Activated CD8-positive, alpha-beta T cell treated with anti-CD3 and anti-CD28 coated beads for 36 hours (primary cell): Measurements from ENCODE around the gene TMEM244. TPM values are rescaled to one million over a fixed set of nuclear protein-coding genes. Genes with fewer than 3 reads are reported as not detected.
"Not testable (repeated sequence)": the region's sequence is repeated elsewhere in the genome, so short reads cannot be mapped to it uniquely, and the experiment has no call there.

ENCODE experiments used
- ATAC-seq: fragments of 200-7000 bp; cut with Tn5 transposase; one replicate; pipeline ENCODE4 v1.10.0; 2021; ENCODE audit warnings: mild to moderate bottlenecking, moderate library complexity
- CTCF ChIA-PET: fragments of 350-600 bp; sonication (Branson Sonifier 250); formaldehyde crosslinking; loops from one replicate; lab custom pipeline; 2021; ENCODE audit warnings: antibody characterized with exemption; lab: Charles Lee
- POLR2A ChIA-PET: fragments of 350-600 bp; sonication (Branson Sonifier 250); formaldehyde crosslinking; loops from one replicate; lab custom pipeline; 2021; ENCODE audit warnings: antibody characterized with exemption; lab: Charles Lee
- DNase-seq: peaks from one replicate; pipeline ENCODE4 v3.0.0-alpha.2; 2020
- H3K27ac Mint-ChIP-seq: one replicate; pipeline ENCODE4 v1.8.0; 2021; ENCODE audit warnings: mild to moderate bottlenecking, mixed read lengths
- H3K27me3 Mint-ChIP-seq: one replicate; pipeline ENCODE4 v1.8.0; 2021; ENCODE audit warnings: mixed read lengths
- H3K36me3 Mint-ChIP-seq: one replicate; pipeline ENCODE4 v1.8.0; 2021; ENCODE audit warnings: low read depth, mixed read lengths
- H3K4me1 Mint-ChIP-seq: one replicate; pipeline ENCODE4 v1.8.0; 2021; ENCODE audit warnings: low read depth, mixed read lengths
- H3K4me3 Mint-ChIP-seq: one replicate; pipeline ENCODE4 v1.8.0; 2021; ENCODE audit warnings: mild to moderate bottlenecking, moderate library complexity, mixed read lengths
- H3K9me3 Mint-ChIP-seq: one replicate; pipeline ENCODE4 v1.8.0; 2021; ENCODE audit warnings: mixed read lengths
- CTCF ChIP-seq: fragments of 200-600 bp; IDR thresholded peaks from one replicate; pipeline ENCODE4 v1.8.0; 2022; ENCODE audit warnings: antibody characterized with exemption, mild to moderate bottlenecking
- intact Hi-C: fragments of 100-400 bp; cut with micrococcal nuclease; formaldehyde crosslinking; loops from one replicate; pipeline ENCODE4 v1.10.0; 2022
- total RNA-seq, 2 experiments: library from RNA; stranded (reverse); gene quantifications; one replicate each; pipeline ENCODE4 v1.2.3, GENCODE V29; 2021

The TMEM244 gene
- total RNA-seq, 2 experiments from 2014 or later, result 0.54 TPM; not detected in 1

DNA sequence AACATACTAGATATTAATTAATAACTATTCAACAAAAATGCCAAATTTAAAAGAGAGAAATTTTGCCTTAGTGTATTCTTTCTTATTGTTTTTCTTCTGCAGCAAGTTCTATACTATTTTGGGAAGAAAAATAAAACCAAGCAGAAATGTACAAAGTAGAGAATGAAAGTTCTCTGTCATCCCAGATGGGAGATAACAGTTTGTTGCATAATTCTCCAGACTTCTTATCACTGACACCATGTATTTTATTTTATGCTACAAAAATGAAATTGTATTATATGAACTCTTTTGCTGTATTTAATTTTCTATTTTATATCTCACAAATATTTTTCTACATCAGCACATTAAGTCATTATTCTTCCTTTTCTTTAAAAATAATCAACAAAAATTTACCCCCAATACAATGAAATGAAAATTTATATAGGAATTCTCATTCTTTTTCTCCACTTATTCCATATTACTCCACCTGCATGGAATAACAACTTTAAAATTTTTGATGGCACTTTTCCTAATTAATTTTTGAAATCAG is 18.2 kb downstream of the TMEM244 start:
- Mint-ChIP-seq H3K36me3 (no peaks in the 10 kb centered on the region), H3K4me1 (no peaks in the 10 kb centered on the region), H3K27ac (no peak overlapping the region), H3K4me3 (no peak overlapping the region), H3K9me3 (no peaks in the 10 kb centered on the region), H3K27me3 (peaks cover 6% of the 10 kb centered on the region)
- ChIA-PET CTCF (no interaction called here), POLR2A (no interaction called here)
- intact Hi-C loops, result no loop called here
- no peak for DNase-seq
- no peak for ATAC-seq
- no peak for TF ChIP-seq CTCF

DNA sequence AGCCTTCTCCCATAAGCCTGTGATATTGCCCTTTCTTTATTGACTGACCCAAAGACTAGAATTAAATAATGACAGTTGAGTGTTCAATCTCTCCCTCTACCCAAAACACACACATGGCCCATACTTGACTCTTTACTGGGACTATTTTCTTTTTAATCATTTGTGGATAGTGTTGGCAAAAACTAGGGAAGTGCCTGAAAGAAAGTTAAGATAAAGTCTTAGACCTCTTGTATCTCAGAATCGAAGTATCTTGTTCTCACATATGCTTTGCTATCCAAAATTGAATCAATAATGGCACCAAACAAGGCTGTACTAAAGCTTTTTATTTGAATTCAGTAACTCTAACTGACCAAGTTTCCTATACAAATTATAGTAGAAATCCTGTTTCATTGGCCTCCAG is 19.0 kb downstream of the TMEM244 start:
- DNase-seq, result no peak
- intact Hi-C loops, result no loop called here
- POLR2A ChIA-PET, result no interaction called here
- Mint-ChIP-seq H3K9me3 (no peaks in the 10 kb centered on the region), H3K36me3 (no peaks in the 10 kb centered on the region), H3K27me3 (peaks cover 6% of the 10 kb centered on the region), H3K4me3 (no peak overlapping the region), H3K4me1 (no peaks in the 10 kb centered on the region), H3K27ac (no peak overlapping the region)
- TF ChIP-seq CTCF, result no peak
- no peak for ATAC-seq
- CTCF ChIA-PET, result no interaction called here

GRCh38 chr6:129839562-129839961 is 21.6 kb downstream of the TMEM244 start:
- H3K9me3 Mint-ChIP-seq, POLR2A ChIA-PET, DNase-seq, H3K27ac Mint-ChIP-seq, ATAC-seq, H3K4me1 Mint-ChIP-seq, intact Hi-C loops, H3K36me3 Mint-ChIP-seq, H3K4me3 Mint-ChIP-seq, H3K27me3 Mint-ChIP-seq: not testable (repeated sequence)
- CTCF ChIA-PET, result interaction anchor here (1.3 kb wide), 1 partner anchor 15 kb away, joined by 3 read pairs; no protein-coding TSS in a partner anchor

DNA sequence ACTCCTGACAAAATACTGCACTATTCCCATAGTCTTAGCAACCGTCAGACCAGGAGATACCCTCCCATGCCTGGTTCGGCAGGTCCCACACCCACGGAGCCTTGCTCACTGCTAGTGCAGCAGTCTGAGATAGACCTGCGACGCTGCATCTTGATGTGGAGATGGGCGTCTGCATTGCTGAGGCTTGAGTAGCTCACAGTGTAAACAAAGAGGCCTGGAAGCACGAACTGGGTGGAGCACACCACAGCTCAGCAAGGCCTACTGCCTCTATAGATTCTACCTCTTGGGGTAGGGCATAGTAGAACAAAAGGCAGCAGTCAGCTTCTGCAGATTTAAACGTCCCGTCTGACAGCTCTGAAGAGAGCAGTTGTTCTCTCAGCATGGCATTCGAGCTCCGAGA is 25.4 kb downstream of the TMEM244 start:
- ChIA-PET POLR2A (no interaction called here), CTCF (interaction anchor here (1.4 kb wide), 1 partner anchor 17 kb away, joined by 4 read pairs; no protein-coding TSS in a partner anchor)
- ATAC-seq, result no peak
- no peak for TF ChIP-seq CTCF
- no peaks in the 10 kb centered on the region for H3K9me3 Mint-ChIP-seq
- H3K4me1 Mint-ChIP-seq, result no peaks in the 10 kb centered on the region
- intact Hi-C loops, result no loop called here
- no peak overlapping the region for H3K4me3 Mint-ChIP-seq
- no peaks in the 10 kb centered on the region for H3K36me3 Mint-ChIP-seq
- DNase-seq, result no peak
- H3K27me3 Mint-ChIP-seq, result peaks cover 5% of the 10 kb centered on the region
- no peak overlapping the region for H3K27ac Mint-ChIP-seq

GRCh38 chr6:129832299-129832698 is 28.8 kb downstream of the TMEM244 start:
- DNase-seq (no peak), ATAC-seq (no peak)
- intact Hi-C loops, result no loop called here
- no peak overlapping the region for H3K4me3 Mint-ChIP-seq
- H3K4me1 Mint-ChIP-seq, result no peaks in the 10 kb centered on the region
- no peaks in the 10 kb centered on the region for H3K9me3 Mint-ChIP-seq
- peaks cover 1% of the 10 kb centered on the region for H3K27me3 Mint-ChIP-seq
- CTCF ChIA-PET, result no interaction called here
- POLR2A ChIA-PET, result no interaction called here
- no peak for TF ChIP-seq CTCF
- H3K36me3 Mint-ChIP-seq, result no peaks in the 10 kb centered on the region
- H3K27ac Mint-ChIP-seq, result no peak overlapping the region
